Esophagus muscularis mucosa (tissue), 4 donors: ENCODE data around the gene PARD6G.

ENCODE experiments used
- CTCF ChIP-seq, 3 experiments: fragments of 200-600 bp in 2 of 3; fragments of 450-650 bp in 1 of 3; sonication (generic) in 2 of 3; IDR thresholded peaks; one replicate each; pipeline ENCODE4 v1.5.1; 2017 to 2019; ENCODE audit warnings: antibody characterized with exemption in 3 of 3, mild to moderate bottlenecking in 2 of 3, moderate library complexity in 1 of 3
- EP300 ChIP-seq: sonication (generic); formaldehyde crosslinking; IDR thresholded peaks from one replicate; pipeline ENCODE4 v1.6.1; 2017; ENCODE audit warnings: antibody characterized with exemption
- POLR2A ChIP-seq: fragments of 450-650 bp; IDR thresholded peaks from one replicate; pipeline ENCODE4 v1.6.1; 2017; ENCODE audit warnings: antibody characterized with exemption, moderate library complexity, mild to moderate bottlenecking, low read depth
- POLR2AphosphoS5 ChIP-seq, 2 donors: sonication (generic); formaldehyde crosslinking; IDR thresholded peaks; one replicate each; pipeline ENCODE4 v1.6.1; 2017; ENCODE audit warnings: antibody characterized with exemption in 2 of 2

- TF ChIP-seq POLR2A (no peak), POLR2AphosphoS5 (IDR thresholded peaks at IDR 0.05) (no peak), CTCF (IDR thresholded peaks at IDR 0.05) (no peak), EP300 (no peak)
Observed at GRCh38 chr18:80201739-80202138, 45.6 kb downstream of the PARD6G start.
